HG02870 (cell line): ENCODE results near the gene MGME1.
"Not testable (repeated sequence)": the region's sequence is repeated elsewhere in the genome, so short reads cannot be mapped to it uniquely, and the experiment has no call there.

Experiments
- ATAC-seq: cut with Tn5 transposase; IDR thresholded peaks from one replicate; pipeline ENCODE4 v1.9.1; 2021; ENCODE audit warnings: mild to moderate bottlenecking, moderate library complexity; ENCODE audit not compliant: unreplicated experiment

The MGME1 gene

DNA sequence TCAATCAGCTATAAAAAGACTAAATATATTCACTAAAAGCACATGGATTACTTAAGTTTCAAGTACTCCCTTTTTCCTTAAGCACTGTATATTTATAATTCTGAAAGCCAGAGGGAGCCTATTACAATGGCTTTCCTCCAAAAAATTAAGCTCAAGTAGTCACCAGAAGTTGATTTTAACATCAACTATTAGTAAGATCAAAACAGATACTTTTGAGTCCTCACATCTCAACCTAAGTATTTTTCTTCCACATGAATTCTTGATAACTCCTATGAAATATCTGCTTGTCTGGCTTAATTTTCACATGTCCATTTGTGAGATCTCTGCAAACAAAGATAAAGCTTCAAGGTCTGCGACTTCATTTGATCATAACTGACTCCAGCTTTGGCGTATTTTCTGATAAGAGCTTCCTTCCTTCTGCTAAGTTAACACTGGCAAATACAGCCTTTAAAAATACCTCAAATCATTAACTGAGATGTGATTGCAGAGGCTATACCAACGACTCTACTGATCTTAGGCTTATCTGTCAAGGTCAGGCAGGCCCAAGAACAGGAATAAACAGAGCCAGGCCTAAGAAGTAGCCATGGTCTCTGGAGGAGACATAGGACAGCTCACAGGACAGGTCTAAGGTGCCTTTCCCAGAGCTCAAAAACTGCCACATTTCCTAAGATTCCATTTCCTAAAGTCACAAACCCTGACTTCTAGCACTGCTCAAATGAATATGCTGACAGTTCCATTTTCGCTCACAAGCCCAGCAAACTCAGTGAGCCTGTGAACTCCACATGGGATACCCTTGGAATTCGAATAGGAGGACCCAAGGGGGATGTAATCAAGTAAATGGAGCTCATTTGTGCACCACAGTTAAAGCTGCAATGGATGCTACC is 10.2 kb upstream of the MGME1 start:
- ATAC-seq = no peak

DNA sequence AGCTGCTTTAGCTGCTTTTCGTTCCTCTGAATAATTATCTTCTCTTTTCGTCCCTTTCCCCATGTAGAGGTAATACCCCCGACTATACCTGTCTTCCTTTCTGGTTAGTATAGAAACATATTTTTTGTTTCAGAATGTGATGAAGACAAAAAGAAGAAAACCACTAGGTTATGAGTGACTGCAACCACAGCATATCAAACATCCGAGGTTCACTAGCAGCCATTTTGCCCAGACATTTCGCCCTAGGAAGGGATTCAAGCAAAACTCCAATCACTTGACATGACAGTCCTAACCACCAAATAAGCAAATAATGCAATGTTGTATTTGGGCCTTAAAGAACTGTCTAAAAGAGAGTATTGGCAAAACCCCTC is 9.6 kb upstream of the MGME1 start:
- no peak for ATAC-seq

DNA sequence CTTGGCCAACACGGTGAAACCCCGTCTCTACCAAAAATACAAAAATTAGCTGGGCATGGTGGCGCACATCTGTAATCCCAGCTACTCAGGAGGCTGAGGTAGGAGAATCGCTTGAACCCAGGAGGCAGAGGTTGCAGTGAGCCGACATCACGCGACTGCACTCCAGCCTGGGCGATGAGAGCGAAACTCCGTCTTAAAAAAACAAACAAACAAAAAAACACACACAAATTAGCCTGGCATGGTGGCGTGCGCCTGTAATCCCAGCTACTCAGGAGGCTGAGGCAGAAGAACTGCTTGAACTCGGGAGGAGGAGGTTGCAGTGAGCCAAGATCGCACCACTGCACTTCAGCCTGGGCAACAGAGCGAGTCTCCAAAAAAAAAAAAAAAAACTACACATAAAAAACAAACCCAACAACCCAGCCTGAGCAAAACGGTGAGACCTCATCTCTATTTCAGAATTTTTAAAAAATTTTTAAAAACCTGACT is 8.4 kb upstream of the MGME1 start:
- not testable (repeated sequence) for ATAC-seq

DNA sequence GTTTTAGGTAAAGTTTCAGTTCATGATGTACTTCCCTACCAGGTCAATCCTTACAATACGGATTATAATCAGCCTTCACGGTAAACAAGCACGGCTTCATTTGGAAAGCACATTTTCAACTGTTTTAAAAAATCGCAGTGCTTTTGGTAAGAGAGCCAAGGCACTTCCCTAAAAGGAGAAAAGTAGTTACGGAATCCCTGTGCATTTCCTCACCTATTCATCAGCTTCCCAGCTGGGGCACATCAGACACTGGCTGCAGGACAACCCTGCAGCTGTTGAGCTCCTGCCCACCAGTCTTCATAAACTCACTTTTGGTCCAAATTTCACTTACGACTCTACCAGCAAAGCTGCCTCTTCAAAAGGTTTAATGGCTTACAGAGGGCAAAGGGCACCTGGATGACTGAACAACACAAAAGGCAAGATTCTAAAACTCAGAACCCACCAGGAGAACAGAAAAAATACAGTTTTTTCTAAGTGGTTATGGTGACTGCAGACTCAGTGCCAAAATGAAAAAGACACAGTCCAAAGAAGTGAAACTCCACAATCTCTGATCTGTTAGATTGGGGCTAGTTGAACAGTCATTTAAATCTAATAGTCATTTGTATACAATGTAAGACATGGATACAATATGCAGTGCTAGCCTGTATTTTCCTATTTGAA is 7.8 kb upstream of the MGME1 start:
- peak; percentile 30 for ATAC-seq

DNA sequence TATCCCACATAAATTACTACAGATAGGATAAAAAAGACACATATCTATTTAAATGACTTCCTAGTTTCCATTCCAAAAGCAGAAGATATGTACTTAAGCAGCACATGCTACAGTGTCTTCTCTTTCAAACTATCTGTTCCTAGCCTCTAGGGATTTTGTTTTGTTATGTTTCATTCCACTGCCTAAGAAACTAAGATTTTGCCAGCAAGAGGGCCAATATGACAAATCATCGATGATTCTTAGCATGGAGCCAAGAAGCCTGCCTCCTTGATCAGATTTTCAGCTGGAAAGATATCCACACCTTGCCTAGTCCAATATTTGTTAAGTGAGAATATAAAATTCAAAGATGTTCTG is 7.3 kb upstream of the MGME1 start:
- ATAC-seq = no peak

DNA sequence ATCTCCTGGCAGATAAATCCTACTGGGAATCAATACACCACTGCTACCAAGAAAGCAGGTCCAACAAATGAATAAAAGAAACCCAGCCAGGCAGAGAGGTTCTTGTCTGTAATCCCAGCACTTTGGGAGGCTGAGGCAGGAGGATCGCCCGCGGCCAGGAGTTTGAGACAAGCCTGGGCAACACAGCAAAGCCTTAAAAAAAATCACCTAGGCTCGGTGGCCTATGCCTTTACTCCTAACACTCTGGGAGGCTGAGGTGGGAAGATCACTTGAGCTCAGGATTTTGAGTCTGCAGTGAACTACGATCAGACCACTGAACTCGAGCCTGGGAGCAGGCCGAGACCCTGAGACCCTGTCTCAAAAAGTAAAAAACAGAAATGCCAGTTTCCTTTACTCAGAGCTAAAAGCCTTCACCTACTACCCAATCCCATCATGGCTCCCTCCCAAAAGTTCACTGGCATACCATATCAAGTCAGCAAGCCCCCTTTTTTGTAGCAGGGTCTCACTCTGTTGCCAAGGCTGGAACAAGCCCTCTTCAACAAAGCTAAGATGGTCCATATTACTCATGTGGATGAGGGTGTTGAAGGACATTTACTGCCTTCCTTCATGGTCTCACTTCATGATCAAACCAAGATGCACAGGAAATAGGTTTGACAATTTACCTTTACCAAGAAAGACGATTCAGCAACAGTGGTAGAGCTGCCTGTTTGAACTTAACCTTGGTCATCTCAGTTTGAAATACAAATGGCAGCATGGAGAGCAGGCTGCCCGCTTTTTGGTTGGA is 5.5 kb upstream of the MGME1 start:
- ATAC-seq = no peak

DNA sequence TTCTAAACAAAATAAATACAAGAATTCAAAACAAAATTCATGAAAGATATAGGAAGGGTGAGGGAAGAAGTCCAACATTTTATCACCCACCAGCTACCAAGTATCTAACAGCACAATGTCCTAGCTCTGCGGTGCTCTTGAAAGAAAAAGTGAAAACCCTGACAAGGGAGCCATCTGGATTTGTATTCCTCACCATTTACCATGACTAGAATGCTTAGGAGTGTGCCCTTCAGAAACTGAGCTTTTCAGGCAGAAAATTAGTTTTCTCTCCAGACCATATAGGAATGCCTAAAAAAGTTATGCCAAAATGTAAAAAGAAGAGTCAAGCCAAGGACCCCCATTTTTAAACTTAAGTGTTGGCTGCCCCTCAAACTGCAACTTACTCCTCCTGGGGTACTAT is 4.7 kb upstream of the MGME1 start:
- no peak for ATAC-seq

DNA sequence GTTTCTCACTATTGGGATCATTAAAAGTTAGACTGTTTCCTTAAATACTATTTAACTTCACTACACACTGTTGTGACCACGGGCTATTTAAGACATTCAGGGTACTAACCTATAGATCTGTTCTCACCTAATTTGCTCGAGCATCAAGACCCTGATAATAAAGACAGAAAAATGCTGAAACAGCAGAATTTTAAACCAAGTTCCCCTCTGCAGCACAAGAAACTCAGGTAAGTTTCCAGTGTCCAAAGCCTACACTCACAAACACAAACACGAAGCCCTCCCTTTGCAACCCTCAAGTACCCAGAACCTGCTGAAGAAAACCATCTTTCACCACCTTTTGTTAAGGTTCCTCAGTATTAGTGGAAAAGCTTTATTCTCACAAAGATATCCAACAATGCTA is 4.2 kb upstream of the MGME1 start:
- no peak for ATAC-seq

DNA sequence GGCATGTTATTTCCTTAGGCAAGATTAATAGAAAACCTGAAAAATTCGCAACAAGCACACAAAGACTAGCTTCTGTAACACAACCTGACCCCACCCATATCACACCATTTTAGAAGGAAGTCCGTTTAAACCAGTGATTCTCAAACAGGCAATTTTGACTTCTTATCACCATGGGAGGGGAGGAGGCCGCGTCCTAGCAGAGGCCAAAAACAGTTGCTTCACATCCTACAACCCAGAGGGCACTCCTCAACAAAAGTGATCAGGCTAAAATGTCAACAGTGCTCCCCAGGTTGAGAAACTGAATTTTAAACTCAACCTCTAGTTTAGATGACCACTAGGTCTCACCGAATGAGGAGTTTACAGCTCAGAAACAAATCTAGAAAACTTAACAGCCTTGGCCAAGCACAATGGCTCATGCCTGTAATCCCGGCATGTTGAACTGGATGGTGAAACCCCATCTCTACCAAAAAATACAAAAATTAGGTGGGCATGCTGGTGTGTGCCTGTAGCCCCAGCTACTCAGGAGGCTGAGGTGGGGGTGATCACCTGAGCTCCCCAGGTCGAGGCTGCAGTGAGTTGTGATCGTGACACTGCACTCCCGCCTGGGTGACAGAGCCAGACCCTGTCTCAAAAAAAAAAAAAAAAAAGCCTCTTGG is 3.6 kb upstream of the MGME1 start:
- ATAC-seq = no peak

DNA sequence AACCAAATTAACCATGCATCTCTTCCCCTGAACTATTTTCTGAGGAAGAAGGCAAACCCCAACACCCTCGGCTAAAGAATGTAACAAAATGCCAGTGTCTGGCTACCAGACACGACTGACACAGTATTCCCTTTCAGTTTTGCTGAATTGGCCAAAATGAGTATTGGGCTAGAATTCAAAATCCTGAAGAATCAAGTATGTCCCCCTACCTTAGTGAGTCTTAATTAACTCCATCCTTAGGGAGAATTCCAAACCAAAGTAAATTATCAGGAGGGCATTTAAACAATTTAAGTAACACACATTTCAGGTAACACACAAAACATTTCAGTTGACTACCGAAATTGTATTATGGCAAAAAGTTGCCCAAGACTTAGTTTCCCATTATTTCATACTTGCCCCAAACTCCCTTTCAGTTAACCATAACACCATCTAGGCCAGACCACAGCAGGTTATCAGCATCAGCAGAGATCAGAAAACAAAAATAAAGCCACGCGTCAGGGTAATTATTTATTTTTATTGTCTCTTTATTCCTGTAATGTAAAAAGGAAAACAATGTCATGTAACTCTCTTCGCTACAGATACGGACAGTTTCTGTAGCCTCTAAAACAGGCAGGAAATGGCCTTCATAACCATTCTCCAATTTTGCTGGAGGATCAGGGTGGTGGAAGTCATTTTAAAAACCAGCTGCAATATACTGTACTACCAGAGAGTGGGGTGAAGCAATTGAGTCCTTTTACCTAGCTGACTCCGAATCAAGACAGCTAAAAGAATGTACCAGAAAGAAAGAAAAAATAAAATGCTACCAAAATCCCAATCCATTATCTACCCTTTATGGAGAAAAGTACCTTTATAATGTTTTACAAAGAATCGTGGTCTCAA is 2.1 kb upstream of the MGME1 start:
- ATAC-seq = no peak

DNA sequence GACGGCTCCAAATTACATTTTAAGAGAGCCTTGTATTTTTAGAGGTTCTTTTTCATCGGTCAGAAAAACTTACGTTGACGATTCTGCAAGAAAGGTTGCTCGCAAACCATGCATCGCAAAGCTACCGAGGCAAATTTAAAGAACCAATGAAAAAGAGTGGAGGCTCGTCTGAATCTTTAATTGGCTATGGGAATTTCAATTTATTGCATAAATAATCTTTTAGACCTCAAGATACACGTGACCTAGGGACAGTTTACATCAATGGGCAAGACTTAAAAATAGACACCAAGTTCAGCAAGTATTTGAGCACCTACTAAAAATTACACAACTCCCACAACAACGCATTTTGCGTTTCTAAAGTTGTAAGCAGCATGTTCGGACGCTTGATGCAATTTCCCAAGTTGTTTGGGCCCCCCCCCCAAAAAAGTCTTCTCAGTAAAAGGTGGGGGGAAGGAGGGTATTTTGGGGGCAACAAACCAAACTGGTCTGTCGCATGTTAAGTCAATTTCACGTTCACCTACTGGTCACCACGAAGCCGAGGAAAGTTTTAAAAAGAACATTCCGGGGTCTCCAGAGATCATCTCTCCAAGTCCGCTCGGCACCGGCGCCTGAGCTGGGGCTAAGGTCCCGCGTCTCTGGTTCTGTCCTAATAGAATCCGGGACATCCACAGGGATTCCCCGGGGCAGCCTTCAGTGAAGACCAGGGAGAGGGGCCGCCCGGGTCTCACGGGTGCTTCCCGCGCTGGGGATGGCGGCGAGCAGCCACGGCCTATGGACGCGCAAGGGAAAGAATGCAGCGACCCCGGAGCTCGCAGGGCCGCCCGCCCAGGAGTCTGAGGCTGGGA is 1.1 kb upstream of the MGME1 start:
- no peak for ATAC-seq

DNA sequence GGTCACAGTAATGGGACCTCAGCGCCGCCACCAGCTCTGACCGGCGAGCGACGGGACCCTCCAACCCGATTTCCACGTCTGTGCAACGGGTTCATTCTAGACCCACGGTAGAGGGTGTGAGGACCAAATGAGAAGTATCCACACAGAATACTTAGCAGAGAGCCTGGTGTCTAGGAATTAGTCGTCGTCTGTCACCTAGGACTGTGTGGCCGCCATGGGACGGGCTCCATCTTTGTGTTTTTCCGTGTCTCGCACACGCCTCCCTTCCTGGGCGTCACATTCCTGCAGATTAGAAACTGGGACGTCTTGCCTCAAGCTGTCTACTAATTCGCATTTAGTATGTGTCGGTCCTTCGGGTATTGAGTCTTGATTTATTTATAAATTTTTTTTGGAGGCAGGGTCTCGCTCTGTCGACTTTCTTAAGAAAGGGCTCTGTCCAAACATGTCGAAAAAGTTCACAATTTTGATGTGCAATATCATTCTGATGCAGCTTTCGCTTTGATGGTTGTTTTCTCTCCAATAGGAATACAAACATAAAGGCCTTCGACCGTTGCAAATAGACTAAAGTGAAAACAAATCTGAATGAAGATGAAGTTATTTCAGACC is 563 bp downstream of the MGME1 start:
- peak; percentile 4 for ATAC-seq

DNA sequence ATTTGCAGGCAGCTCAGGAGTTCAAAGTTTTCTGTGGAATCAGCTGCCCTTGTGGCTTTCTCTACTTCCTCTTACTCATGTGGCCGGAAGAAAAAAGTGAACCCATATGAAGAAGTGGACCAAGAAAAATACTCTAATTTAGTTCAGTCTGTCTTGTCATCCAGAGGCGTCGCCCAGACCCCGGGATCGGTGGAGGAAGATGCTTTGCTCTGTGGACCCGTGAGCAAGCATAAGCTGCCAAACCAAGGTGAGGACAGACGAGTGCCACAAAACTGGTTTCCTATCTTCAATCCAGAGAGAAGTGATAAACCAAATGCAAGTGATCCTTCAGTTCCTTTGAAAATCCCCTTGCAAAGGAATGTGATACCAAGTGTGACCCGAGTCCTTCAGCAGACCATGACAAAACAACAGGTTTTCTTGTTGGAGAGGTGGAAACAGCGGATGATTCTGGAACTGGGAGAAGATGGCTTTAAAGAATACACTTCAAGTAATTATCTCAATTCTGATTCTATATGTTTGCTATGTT is 1.1 kb downstream of the MGME1 start:
- no peak for ATAC-seq

DNA sequence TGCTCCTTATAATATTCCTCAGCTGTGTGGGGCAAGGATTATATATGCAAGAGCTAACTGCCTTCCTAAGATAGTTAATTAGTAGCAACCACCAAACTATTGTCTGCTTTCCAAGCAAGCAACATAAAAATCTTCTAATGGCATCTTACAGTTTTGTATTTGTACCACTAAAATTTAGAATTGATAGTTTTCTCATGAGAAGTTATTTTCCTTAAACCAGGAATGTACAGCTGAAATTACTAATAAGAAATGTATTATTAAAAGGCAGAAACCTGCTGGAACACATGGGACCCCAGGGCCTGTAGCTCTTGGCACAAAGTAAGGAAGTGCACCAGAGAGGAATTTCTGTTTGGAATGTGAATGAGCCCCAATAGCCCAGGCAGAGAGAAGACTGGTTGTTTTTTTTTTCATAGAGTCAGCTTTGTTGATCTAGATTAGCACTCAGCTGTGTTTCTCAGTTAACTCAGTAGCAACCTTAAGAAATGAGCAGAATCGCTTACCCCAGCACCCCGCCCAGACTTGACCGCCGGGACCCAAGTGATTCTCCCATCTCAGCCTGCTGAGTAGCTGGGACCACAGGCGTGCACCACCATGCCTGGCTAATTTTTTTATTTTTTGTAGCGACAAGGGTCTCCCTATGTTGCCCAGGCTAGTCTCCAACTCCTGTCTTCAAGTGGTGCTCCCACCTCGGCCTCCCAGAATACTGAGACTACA is 2.6 kb downstream of the MGME1 start:
- ATAC-seq = no peak

DNA sequence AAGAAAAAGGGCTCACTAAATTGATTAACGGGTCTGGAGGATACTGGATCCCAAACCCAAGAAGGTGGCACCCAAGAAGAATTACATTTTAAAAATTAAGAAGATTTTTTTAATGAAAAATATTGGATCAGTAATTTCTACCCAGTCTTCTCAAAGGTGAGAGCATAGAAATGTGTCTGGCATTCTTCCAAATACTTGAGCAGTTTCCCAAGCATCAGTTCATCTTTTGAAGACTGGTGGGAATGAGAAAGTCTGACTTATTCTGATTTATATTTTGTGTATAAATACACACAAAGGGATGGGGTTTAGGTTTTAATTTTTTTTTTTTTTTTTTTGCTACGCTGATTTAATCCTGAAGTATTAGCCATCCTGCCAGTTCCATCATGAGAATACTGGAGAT is 3.3 kb downstream of the MGME1 start:
- ATAC-seq = no peak

DNA sequence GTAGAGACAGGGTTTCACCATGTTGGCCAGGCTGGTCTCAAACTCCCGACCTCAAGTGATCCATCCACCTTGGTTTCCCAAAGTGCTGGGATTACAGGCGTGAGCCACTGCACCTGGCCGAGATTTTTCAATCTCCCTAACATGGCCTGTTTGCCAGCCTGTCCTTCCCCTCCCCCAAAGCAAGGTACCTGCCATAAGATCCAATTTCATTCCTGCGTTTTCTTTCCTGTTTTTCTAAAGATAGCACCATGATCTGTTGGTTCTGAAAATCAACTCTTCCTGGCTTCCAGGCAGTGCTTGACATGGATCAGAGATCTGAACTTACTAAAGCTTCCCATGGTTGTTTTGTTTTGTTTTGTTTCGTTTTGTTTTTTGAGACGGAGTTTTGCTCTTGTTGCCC is 7.5 kb downstream of the MGME1 start:
- ATAC-seq = no peak

DNA sequence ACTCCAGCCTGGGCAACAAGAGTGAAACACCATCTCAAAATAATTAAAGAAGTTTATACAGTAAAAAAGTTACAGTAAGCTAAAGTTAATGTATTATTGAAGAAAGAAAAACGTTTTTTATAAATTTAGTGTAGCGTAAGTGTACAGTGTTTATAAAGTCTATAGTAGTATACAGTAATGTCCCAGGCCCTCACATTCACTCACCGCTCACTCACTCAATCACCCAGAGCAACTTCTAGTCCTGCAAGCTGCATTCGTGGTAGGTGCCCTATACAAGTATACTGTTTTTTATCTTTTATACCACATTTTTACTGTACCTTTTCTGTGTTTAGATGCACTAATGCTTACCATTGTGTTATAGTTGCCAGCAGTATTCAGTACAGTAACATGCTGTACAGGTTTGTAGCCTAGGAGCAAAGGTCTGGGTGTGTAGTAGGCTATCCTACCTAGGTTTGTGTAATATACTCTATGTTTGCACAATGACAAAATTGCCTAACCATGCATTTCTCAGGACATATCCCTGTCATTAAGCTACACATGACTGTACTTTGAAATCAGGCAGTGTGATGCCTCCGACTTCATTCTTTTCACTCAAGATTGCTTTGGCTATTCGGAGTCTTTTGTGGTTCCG is 16.7 kb downstream of the MGME1 start:
- no peak for ATAC-seq

DNA sequence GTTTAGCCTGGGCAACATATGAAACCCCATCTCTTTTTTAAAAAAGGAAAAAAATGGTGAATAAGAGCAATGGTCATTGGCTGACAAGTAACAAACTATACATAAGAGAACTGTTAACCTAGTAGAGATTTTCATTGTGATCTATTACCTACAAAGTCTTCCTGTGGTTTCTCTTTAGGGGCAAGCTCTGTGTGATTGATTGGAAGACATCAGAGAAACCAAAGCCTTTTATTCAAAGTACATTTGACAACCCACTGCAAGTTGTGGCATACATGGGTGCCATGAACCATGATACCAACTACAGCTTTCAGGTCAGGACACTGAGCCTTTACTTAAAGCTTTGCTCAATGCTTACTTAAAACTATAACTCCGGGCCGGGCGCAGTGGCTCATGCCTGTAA is 19.2 kb downstream of the MGME1 start:
- no peak for ATAC-seq
